HG02642 (cell line): Measurements from ENCODE around the gene DCLRE1C.
"Not testable (repeated sequence)": the region's sequence is repeated elsewhere in the genome, so short reads cannot be mapped to it uniquely, and the experiment has no call there.

Experiments used
- ATAC-seq: cut with Tn5 transposase; IDR thresholded peaks from one replicate; pipeline ENCODE4 v1.9.1; 2021; ENCODE audit warnings: mild to moderate bottlenecking; ENCODE audit not compliant: unreplicated experiment, poor library complexity

DCLRE1C gene

GRCh38 chr10:14891151-14891550 lies 62.7 kb downstream of the DCLRE1C start:
- no peak for ATAC-seq

- ATAC-seq: no peak
These were observed 64.6 kb downstream of the DCLRE1C start for GRCh38 chr10:14889318-14889717.

GRCh38 chr10:14884082-14884481 lies 69.8 kb downstream of the DCLRE1C start:
- ATAC-seq: no peak

DNA sequence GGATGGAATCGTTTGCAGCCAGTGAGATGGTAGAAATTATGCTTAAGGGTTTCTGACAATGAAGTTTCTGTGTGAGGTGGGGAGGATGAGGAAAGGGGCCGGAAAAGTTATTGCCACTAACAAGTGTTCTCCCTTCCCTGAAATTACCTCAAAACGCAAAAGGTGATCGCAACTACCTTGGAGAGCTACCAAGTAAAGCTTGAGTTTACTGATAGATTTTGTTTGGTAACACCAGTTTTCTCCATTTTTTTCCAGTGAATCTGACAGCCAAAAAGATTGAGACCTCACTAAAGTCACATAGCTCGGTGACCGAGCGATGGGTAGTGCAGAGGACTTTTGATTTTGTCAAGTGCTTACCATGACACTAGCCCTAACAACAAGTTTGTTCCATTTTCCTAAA lies 73.7 kb downstream of the DCLRE1C start:
- no peak for ATAC-seq

DNA sequence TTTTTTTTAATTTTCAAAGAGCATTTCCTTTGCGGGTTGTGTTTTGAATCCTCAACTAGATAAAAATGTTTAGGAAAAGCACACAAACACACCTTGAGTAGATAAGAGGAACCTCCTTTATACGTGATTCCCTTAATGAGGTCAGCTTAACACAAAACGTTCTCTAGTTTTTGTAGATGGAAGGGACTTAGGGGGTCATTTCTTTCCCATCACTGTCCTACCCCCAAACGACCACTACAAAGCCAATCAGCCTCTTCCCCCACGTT lies 74.0 kb downstream of the DCLRE1C start:
- no peak for ATAC-seq

- peak; percentile 25 for ATAC-seq
These were observed 74.6 kb downstream of the DCLRE1C start for GRCh38 chr10:14879124-14879927.

- ATAC-seq: peak; percentile 95
These were observed 75.4 kb downstream of the DCLRE1C start, which contains the start of gene SUV39H2 for GRCh38 chr10:14878266-14879123. Gene SUV39H2 (plus strand): TSS chr10:14878866. CDS start chr10:14878889, 23 bp downstream.

DNA sequence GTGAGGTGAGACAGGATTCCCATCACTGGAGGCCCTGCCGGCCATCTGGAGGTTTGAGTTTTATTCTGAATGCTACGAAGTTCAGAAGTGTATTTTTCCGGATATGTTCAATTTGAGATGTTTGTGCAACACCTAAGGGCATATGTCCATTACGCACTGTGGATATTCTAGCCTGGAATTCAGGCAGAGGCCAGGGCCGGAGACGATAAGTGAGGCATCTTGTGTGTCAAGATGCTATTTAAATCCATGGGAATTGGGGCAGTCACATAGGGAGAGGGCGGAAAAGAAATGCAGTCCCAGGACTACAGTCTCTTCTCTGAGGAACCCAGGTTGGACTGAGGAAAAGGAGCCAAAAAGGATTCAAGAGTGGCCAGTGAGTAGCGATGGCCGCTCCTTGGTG lies 77.1 kb downstream of the DCLRE1C start:
- ATAC-seq: no peak

DNA sequence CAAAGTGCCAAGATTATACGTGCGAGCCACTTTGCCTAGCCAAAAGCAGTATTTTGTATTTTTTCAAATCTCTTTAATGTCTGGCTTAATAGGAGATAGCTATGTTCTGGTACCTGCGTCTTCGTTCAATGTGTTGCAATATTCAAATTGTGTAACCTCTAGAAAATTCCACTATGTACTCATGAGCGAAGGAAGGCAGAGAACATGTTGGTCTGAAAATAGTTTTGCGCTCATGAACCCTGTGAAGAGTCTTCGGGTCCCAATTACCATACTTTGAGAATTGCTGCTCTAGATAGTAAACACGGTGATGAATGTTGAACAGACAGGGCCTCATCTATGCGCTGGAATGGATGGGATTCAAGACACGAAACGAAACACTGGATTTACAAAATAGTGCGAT lies 78.0 kb downstream of the DCLRE1C start:
- no peak for ATAC-seq

DNA sequence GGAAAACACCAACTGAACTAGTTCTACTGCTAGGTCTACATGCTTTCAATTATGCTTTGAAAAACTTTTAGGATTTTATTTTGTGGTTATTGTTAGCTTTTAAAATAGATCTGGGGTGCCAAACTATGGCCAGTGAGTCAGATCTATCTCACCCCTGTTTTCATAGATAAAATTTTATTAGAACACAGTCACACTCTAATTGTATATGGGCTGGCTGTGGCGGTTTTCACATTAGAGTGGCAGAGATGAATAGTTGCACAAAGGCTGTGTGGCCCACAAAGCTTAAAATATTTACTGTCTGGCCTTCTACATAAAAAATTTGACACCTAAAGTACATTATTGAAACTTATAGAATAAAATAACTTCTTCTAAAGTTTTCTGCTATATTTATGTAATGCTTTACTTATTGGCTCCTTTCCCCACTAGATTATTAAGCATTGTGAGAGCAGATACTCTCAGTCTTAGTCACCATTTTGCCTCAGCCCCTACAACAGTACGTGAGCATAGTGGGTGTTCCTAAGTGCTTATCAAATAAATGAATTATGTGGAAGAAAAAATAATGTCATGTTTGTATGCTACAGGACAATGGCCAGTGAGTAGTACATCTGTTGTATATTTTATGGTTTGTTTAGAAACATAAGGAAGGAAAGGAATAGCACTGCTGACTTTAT lies 80.7 kb downstream of the DCLRE1C start:
- ATAC-seq: no peak

- not testable (repeated sequence) for ATAC-seq
These were observed 89.0 kb downstream of the DCLRE1C start for GRCh38 chr10:14864871-14865270.

DNA sequence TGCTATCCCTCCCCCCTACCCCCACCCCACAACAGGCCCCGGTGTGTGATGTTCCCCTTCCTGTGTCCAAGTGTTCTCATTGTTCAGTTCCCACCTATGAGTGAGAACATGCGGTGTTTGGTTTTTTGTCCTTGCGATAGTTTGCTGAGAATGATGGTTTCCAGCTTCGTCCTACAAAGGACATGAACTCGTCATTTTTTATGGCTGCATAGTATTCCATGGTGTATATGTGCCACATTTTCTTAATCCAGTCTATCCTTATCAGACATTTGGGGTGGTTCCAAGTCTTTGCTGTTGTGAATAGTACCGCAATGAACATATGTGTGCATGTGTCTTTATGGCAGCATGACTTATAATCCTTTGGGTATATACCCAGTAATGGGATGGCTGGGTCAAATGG lies 89.4 kb downstream of the DCLRE1C start:
- not testable (repeated sequence) for ATAC-seq

DNA sequence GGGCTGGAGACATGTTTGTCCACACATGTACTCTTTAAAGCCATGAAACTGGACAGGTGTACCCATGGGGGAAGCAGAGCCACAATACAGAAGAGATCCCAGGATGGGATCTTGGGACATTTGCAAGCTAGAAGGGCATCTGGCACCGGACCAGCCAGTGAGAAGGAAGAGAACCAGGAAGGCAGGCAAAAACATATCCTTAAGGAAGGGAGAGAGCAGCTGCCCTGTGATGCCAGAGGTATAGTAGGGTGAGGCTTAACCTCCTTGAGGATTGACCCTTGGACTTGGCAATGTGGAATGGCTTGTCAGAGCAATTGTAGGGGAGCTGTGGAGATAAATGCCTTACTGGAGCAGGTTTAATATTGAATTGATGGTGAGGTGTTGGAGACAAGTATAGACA lies 93.1 kb downstream of the DCLRE1C start:
- ATAC-seq: no peak

DNA sequence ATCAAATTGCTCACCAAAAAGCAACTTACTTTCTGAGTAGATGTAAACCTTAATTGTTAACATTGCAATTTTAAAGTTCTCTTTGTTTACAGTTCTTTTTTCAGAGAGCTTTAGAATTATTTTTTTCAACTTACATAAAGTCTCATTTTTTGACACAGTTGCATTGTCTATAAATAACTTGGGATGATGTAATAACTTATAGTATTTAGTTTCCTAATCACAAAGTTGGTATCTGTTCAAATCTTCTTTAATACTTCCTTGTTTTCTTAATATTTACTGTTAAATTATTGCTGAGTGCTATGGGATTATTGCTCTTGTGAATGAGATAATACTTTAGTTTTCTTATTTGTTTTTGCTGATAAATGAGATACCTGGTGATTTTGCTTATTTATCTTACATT lies 94.1 kb downstream of the DCLRE1C start:
- ATAC-seq: no peak

GRCh38 chr10:14859043-14859442 lies 94.9 kb downstream of the DCLRE1C start:
- no peak for ATAC-seq

GRCh38 chr10:14858338-14858960 lies 95.4 kb downstream of the DCLRE1C start:
- ATAC-seq: no peak

DNA sequence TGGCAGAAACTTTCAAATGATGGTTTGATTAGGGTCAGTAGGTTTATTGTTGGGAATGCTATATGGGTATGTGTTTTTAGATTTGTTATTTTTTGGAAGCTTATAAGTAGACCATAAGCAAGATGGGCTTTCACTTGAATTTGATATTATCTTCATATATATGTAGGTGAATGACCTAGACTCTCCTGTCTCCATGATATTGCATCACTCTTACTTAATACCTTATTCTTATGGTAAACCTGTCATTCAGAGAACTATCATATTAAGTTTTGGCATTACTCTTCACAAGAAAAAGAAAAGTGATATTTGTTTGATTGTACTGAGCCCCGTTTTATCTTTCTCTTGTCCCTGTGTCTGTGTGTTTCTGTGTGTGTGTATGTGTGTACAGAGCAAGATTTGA lies 98.4 kb downstream of the DCLRE1C start:
- ATAC-seq: no peak

DNA sequence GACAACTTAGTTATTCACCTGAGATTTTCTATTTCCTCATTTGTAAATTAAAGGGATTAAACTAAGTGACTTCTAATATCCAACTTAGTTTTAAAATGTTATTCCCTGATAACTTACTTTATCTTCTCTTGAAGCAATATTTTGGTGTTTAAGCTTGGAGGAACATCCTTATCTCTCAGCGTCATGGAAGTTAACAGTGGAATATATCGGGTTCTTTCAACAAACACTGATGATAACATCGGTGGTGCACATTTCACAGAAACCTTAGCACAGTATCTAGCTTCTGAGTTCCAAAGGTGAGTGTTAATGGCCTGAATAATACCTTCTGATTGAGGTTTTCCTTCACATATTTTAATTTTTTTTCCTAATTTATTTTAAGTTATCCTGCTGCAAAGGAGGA lies 101.7 kb downstream of the DCLRE1C start:
- no peak for ATAC-seq
